Neural progenitor cell (in vitro differentiated cells): ENCODE results near the gene TMEM109. TPM values are rescaled to one million over a fixed set of nuclear protein-coding genes. Genes with fewer than 3 reads are reported as not detected.

Experiments
- DNase-seq: peaks from one replicate; pipeline ENCODE4 v3.0.0-alpha.2; 2016; ENCODE audit warnings: low spot score
- H2AFZ ChIP-seq: fragments of 200-600 bp; sonication (generic); replicated peaks from 2 replicates; pipeline ENCODE4 v1.6.1; 2016; ENCODE audit warnings: antibody characterized with exemption
- H3F3A ChIP-seq: fragments of 200-600 bp; sonication (generic); 2 replicates; pipeline ENCODE4 v1.6.1; 2016; ENCODE audit warnings: antibody characterized with exemption, low read depth
- H3K27ac ChIP-seq: fragments of 200-600 bp; sonication (generic); 2 replicates; pipeline ENCODE4 v1.5.1; 2016; ENCODE audit warnings: mild to moderate bottlenecking
- H3K27me3 ChIP-seq: fragments of 200-600 bp; sonication (generic); 2 replicates; pipeline ENCODE4 v1.6.1; 2016; ENCODE audit warnings: mild to moderate bottlenecking, moderate library complexity
- H3K36me3 ChIP-seq: fragments of 200-600 bp; sonication (generic); 2 replicates; pipeline ENCODE4 v1.5.1; 2016
- H3K4me1 ChIP-seq: fragments of 200-600 bp; sonication (generic); 2 replicates; pipeline ENCODE4 v1.6.1; 2016; ENCODE audit warnings: mixed run types
- H3K4me2 ChIP-seq: fragments of 200-600 bp; sonication (generic); 2 replicates; pipeline ENCODE4 v1.6.1; 2016
- H3K4me3 ChIP-seq: fragments of 200-600 bp; sonication (generic); 2 replicates; pipeline ENCODE4 v1.5.1; 2016
- H3K79me2 ChIP-seq: fragments of 200-600 bp; sonication (generic); 2 replicates; pipeline ENCODE4 v1.6.1; 2016; ENCODE audit warnings: low read depth
- H3K9ac ChIP-seq: fragments of 200-600 bp; sonication (generic); 2 replicates; pipeline ENCODE4 v1.6.1; 2016
- H3K9me3 ChIP-seq: fragments of 200-600 bp; sonication (generic); 2 replicates; pipeline ENCODE4 v1.5.1; 2016; ENCODE audit warnings: low read depth
- H4K20me1 ChIP-seq: fragments of 200-600 bp; sonication (generic); 2 replicates; pipeline ENCODE4 v1.6.1; 2016; ENCODE audit warnings: low read depth
- H3K27ac Mint-ChIP-seq: 3 replicates; pipeline ENCODE4 v1.8.0; 2021; ENCODE audit warnings: mixed read lengths
- H3K27me3 Mint-ChIP-seq: 2 replicates; pipeline ENCODE4 v1.8.0; 2022; ENCODE audit warnings: low read depth, mild to moderate bottlenecking, inconsistent platforms, moderate library complexity, mixed read lengths; ENCODE audit not compliant: insufficient read depth
- H3K36me3 Mint-ChIP-seq: 3 replicates; pipeline ENCODE4 v1.8.0; 2021; ENCODE audit warnings: mixed read lengths
- H3K4me1 Mint-ChIP-seq: 3 replicates; pipeline ENCODE4 v1.8.0; 2021; ENCODE audit warnings: mixed read lengths
- H3K4me3 Mint-ChIP-seq: 3 replicates; pipeline ENCODE4 v1.8.0; 2021; ENCODE audit warnings: mild to moderate bottlenecking, moderate library complexity, mixed read lengths
- H3K9me3 Mint-ChIP-seq: 3 replicates; pipeline ENCODE4 v1.8.0; 2020; ENCODE audit warnings: mixed read lengths
- EZH2 ChIP-seq: fragments of 200-600 bp; sonication (generic); IDR thresholded peaks from 2 replicates; pipeline ENCODE4 v1.6.1; 2017; ENCODE audit warnings: antibody characterized with exemption, mild to moderate bottlenecking, moderate library complexity
- EZH2phosphoT487 ChIP-seq: fragments of 200-600 bp; sonication (generic); IDR thresholded peaks from 2 replicates; pipeline ENCODE4 v1.6.1; 2017; ENCODE audit warnings: antibody characterized with exemption
- total RNA-seq: library from RNA; depleted of rRNA; stranded (reverse); fragments of >200 nt; gene quantifications from 2 replicates; pipeline ENCODE4 v1.2.3, GENCODE V29; 2015; ENCODE audit warnings: low replicate concordance
- TF ChIP-seq, protein P1 (sequence below): fragments of 200-600 bp; sonication (generic); IDR thresholded peaks from 2 replicates; pipeline ENCODE4 v1.5.1; 2017; ENCODE audit warnings: antibody characterized with exemption, mild to moderate bottlenecking

The TMEM109 gene
- total RNA-seq, 1 donor from 2014 or later: 22.4 TPM

DNA sequence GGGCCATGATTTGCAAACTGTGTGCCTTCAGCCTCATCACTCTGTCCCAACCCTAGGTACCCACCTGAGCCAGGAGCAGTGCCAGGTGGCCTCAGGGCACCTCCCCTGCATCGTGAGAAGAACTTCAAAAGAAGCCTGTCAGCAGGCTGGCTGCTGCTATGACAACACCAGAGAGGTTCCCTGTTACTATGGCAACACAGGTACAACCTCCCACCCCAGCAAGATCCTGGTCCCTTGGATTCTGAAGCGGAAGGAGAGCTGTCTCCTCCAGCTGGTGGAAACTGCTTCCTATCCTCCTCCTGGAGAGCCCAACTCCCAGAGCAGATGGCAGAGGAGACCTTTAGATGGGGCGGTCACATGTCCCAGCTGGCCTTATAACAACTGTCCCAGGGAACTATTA is 43.7 kb upstream of the TMEM109 start:
- Mint-ChIP-seq H3K4me3 (no peak overlapping the region), H3K27me3 (peaks cover 4% of the 10 kb centered on the region), H3K9me3 (no peaks in the 10 kb centered on the region), H3K36me3 (no peaks in the 10 kb centered on the region), H3K4me1 (peaks cover 6% of the 10 kb centered on the region), H3K27ac (no peak overlapping the region)
- no peak overlapping the region for H3K4me2 ChIP-seq
- H3F3A ChIP-seq: no peaks in the 10 kb centered on the region
- H3K27me3 ChIP-seq: no peaks in the 10 kb centered on the region
- H3K9ac ChIP-seq: no peak overlapping the region
- H4K20me1 ChIP-seq: no peaks in the 10 kb centered on the region
- no peak for TF ChIP-seq EZH2
- no peak for TF ChIP-seq EZH2phosphoT487
- TF ChIP-seq, protein P1, sequence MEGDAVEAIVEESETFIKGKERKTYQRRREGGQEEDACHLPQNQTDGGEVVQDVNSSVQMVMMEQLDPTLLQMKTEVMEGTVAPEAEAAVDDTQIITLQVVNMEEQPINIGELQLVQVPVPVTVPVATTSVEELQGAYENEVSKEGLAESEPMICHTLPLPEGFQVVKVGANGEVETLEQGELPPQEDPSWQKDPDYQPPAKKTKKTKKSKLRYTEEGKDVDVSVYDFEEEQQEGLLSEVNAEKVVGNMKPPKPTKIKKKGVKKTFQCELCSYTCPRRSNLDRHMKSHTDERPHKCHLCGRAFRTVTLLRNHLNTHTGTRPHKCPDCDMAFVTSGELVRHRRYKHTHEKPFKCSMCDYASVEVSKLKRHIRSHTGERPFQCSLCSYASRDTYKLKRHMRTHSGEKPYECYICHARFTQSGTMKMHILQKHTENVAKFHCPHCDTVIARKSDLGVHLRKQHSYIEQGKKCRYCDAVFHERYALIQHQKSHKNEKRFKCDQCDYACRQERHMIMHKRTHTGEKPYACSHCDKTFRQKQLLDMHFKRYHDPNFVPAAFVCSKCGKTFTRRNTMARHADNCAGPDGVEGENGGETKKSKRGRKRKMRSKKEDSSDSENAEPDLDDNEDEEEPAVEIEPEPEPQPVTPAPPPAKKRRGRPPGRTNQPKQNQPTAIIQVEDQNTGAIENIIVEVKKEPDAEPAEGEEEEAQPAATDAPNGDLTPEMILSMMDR: no peak
- no peak overlapping the region for H2AFZ ChIP-seq
- no peaks in the 10 kb centered on the region for H3K4me1 ChIP-seq
- peak; percentile 11 for DNase-seq
- H3K79me2 ChIP-seq: no peaks in the 10 kb centered on the region
- H3K9me3 ChIP-seq: no peaks in the 10 kb centered on the region
- no peak overlapping the region for H3K27ac ChIP-seq
- no peaks in the 10 kb centered on the region for H3K36me3 ChIP-seq
- no peak overlapping the region for H3K4me3 ChIP-seq

GRCh38 chr11:60870733-60871377 is 43.1 kb upstream of the TMEM109 start:
- Mint-ChIP-seq H3K4me1 (peaks cover 6% of the 10 kb centered on the region), H3K4me3 (no peak overlapping the region), H3K9me3 (no peaks in the 10 kb centered on the region), H3K27ac (no peak overlapping the region), H3K27me3 (peaks cover 4% of the 10 kb centered on the region), H3K36me3 (no peaks in the 10 kb centered on the region)
- no peaks in the 10 kb centered on the region for H3K27me3 ChIP-seq
- no peaks in the 10 kb centered on the region for H3K79me2 ChIP-seq
- H4K20me1 ChIP-seq: no peaks in the 10 kb centered on the region
- H3K4me3 ChIP-seq: no peak overlapping the region
- no peak overlapping the region for H2AFZ ChIP-seq
- no peak for TF ChIP-seq EZH2
- TF ChIP-seq EZH2phosphoT487: no peak
- TF ChIP-seq, protein P1: no peak
- H3K4me1 ChIP-seq: no peaks in the 10 kb centered on the region
- H3K27ac ChIP-seq: no peak overlapping the region
- H3K4me2 ChIP-seq: no peak overlapping the region
- no peak for DNase-seq
- H3K9ac ChIP-seq: no peak overlapping the region
- no peaks in the 10 kb centered on the region for H3K36me3 ChIP-seq
- H3F3A ChIP-seq: no peaks in the 10 kb centered on the region
- H3K9me3 ChIP-seq: no peaks in the 10 kb centered on the region

DNA sequence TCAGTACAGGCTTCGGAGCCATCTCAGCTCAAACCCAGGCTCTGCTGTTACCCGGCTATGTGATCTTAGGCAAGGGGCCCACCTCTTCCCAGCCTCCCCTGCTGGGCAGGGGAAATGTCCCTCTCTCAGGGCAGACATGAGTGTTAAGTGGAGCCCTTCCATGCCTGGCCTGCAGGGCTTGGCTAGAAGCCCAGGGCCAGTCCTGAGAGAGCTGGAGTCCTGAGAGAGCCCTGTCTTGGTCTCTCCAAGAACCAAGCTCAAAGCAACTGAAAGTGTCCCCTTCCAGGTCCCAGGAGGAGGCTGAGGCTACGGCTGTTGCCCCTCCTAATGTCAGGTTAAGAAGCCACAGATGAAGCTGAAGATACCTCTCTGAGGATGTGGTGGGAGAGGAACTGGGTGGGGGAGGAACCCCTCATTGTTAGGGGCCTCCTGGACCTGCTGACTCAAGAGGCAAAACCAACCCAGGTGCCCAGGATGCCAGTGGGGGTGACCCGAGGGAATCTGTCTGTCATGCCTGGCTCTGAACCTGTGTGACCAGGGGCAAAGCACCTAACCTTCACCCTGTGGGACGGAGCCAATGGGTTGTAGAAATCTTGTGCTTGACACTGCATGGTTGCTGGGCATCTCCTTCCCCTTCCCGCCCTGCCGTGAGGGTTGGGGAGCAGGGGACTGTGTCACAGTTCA is 42.4 kb upstream of the TMEM109 start:
- H3K36me3 ChIP-seq: no peaks in the 10 kb centered on the region
- no peak overlapping the region for H3K4me3 Mint-ChIP-seq
- no peaks in the 10 kb centered on the region for H4K20me1 ChIP-seq
- peaks cover 4% of the 10 kb centered on the region for H3K27me3 Mint-ChIP-seq
- no peaks in the 10 kb centered on the region for H3K79me2 ChIP-seq
- H3K4me1 ChIP-seq: no peaks in the 10 kb centered on the region
- H3K9ac ChIP-seq: no peak overlapping the region
- H3K4me2 ChIP-seq: no peak overlapping the region
- H3K27ac ChIP-seq: no peak overlapping the region
- DNase-seq: no peak
- no peak overlapping the region for H2AFZ ChIP-seq
- H3K9me3 ChIP-seq: no peaks in the 10 kb centered on the region
- H3K27me3 ChIP-seq: no peaks in the 10 kb centered on the region
- no peak overlapping the region for H3K27ac Mint-ChIP-seq
- H3K36me3 Mint-ChIP-seq: no peaks in the 10 kb centered on the region
- peaks cover 6% of the 10 kb centered on the region for H3K4me1 Mint-ChIP-seq
- H3K9me3 Mint-ChIP-seq: no peaks in the 10 kb centered on the region
- H3K4me3 ChIP-seq: no peak overlapping the region
- TF ChIP-seq, protein P1: no peak
- TF ChIP-seq EZH2phosphoT487 (no peak), EZH2 (no peak)
- no peaks in the 10 kb centered on the region for H3F3A ChIP-seq
